ENCODE results near the gene SERPINA7.

GRCh38 chrX:106023947-106024346, 14.6 kb downstream of the SERPINA7 start:
- TF ChIP-seq CTCF (IDR thresholded peaks at IDR 0.05; ENCODE audit: poor library complexity, severe bottlenecking) (no peak), REST (IDR thresholded peaks at IDR 0.05; ENCODE audit: borderline replicate concordance) (no peak), RAD21 (conservative IDR thresholded peaks at IDR 0.05) (no peak), POLR2AphosphoS5 (IDR thresholded peaks at IDR 0.05) (no peak), EZH2 (IDR thresholded peaks at IDR 0.05; ENCODE audit: borderline replicate concordance, insufficient read depth, low read length, poor library complexity, severe bottlenecking) (no peak), TAF1 (IDR thresholded peaks at IDR 0.05; ENCODE audit: low read depth) (no peak), SMC3 (conservative IDR thresholded peaks at IDR 0.05; ENCODE audit: poor library complexity) (no peak)

All from neural cell (in vitro differentiated cells).